Esophagus squamous epithelium (tissue), 5 donors: ENCODE data around the gene RNASE13. TPM values are rescaled to one million over a fixed set of nuclear protein-coding genes. Genes with fewer than 3 reads are reported as not detected.
"Not testable (repeated sequence)": the region's sequence is repeated elsewhere in the genome, so short reads cannot be mapped to it uniquely, and the experiment has no call there.

ENCODE experiments used
- DNase-seq: peaks from one replicate; lab custom pipeline; 2025; lab: John Stamatoyannopoulos, UW
- H3K27ac ChIP-seq, 4 donors: fragments of 200-600 bp; sonication (generic); one replicate each; pipeline ENCODE4 v1.5.1; 2016 to 2019; ENCODE audit warnings: mild to moderate bottlenecking in 1 of 4
- H3K27me3 ChIP-seq, 4 donors: fragments of 200-600 bp; sonication (generic); 1 replicate in 3 of 4; 2 replicates in 1 of 4; pipeline versions ENCODE4 v1.5.1 to v1.6.0; 2017 to 2021; ENCODE audit warnings: antibody characterized with exemption in 1 of 4
- H3K36me3 ChIP-seq, 3 donors: fragments of 200-600 bp; sonication (generic); one replicate each; pipeline ENCODE4 v1.5.1; 2016 to 2019
- H3K4me1 ChIP-seq, 3 donors: fragments of 200-600 bp; sonication (generic); one replicate each; pipeline ENCODE4 v1.5.1; 2017 to 2019
- H3K4me3 ChIP-seq, 4 donors: fragments of 200-600 bp; sonication (generic); 1 replicate in 3 of 4; 2 replicates in 1 of 4; pipeline ENCODE4 v1.5.1; 2016 to 2019; ENCODE audit warnings: mild to moderate bottlenecking in 2 of 4, moderate library complexity in 1 of 4
- H3K9me3 ChIP-seq, 3 donors: fragments of 200-600 bp; sonication (generic); one replicate each; pipeline ENCODE4 v1.5.1; 2016 to 2019
- CTCF ChIP-seq, 6 experiments: fragments of 450-650 bp in 4 of 6; fragments of 200-600 bp in 2 of 6; sonication (generic) in 2 of 6; IDR thresholded peaks; one replicate each; pipeline ENCODE4 v1.5.1; 2016 to 2019; ENCODE audit warnings: antibody characterized with exemption in 6 of 6, mild to moderate bottlenecking in 4 of 6, moderate library complexity in 4 of 6
- POLR2A ChIP-seq, 4 donors: fragments of 450-650 bp; IDR thresholded peaks; one replicate each; pipeline ENCODE4 v1.6.1; 2017; ENCODE audit warnings: antibody characterized with exemption in 4 of 4, mild to moderate bottlenecking in 4 of 4, moderate library complexity in 3 of 4
- WGBS, 2 donors: methylation state at CpG; one replicate each; pipeline ENCODE4 v1.1.5; 2018; 5-methylcytosine and 5-hydroxymethylcytosine counted together
- intact Hi-C: fragments of 100-400 bp; cut with DNase I; formaldehyde crosslinking; loops from one replicate; pipeline ENCODE4 v1.15.0; 2022
- total RNA-seq, 4 donors: library from RNA; depleted of rRNA; stranded (reverse); fragments of >200 nt; gene quantifications; one replicate each; pipeline ENCODE4 v1.1.0, GENCODE V29; 2016
- donor health status: DM: yes; HTN: yes; CAD: no.

The RNASE13 gene
- total RNA-seq, 4 donors from 2014 or later = not detected

- no peak for TF ChIP-seq POLR2A (IDR thresholded peaks at IDR 0.05)
- TF ChIP-seq CTCF (IDR thresholded peaks at IDR 0.05) = no peak
- H3K27me3 ChIP-seq = no peaks in the 10 kb centered on the region
- 48 to 56% methylated on average over 1 of the region's 1 CpG for WGBS, 2 donors
- H3K4me3 ChIP-seq = no peak overlapping the region
- no peaks in the 10 kb centered on the region for H3K9me3 ChIP-seq
- H3K36me3 ChIP-seq = no peaks in the 10 kb centered on the region
- intact Hi-C loops = loop anchor here (10.0 kb wide), 1 partner anchor 84 kb away; the partner anchor contains the start of gene ZNF219
- H3K27ac ChIP-seq = no peak overlapping the region
- DNase-seq = no peak
- peaks cover 0 to 18% (median 0%) of the 10 kb centered on the region in 3 donors for H3K4me1 ChIP-seq
Observed at GRCh38 chr14:21011136-21011535, 23.5 kb downstream of the RNASE13 start.

- H3K27ac ChIP-seq, H3K9me3 ChIP-seq, DNase-seq, H3K4me3 ChIP-seq, H3K27me3 ChIP-seq, H3K36me3 ChIP-seq: not testable (repeated sequence)
- intact Hi-C loops = loop anchor here (10.0 kb wide), 1 partner anchor 85 kb away; the partner anchor contains the start of gene ZNF219
- H3K4me1 ChIP-seq = peaks cover 0 to 12% (median 0%) of the 10 kb centered on the region in 3 donors
- WGBS, 2 donors = 82 to 83% methylated on average over 3 of the region's 3 CpGs
Observed at GRCh38 chr14:21009721-21010120, 24.9 kb downstream of the RNASE13 start.

GRCh38 chr14:21003788-21004346 is 30.7 kb downstream of the RNASE13 start:
- Histone ChIP-seq H3K27ac (no peak overlapping the region), H3K4me1 (peaks cover 7 to 26% (median 9%) of the 10 kb centered on the region in 3 donors), H3K27me3 (no peaks in the 10 kb centered on the region), H3K36me3 (no peaks in the 10 kb centered on the region), H3K9me3 (no peaks in the 10 kb centered on the region), H3K4me3 (no peak overlapping the region)
- TF ChIP-seq CTCF (IDR thresholded peaks at IDR 0.05) = no peak
- no peak for TF ChIP-seq POLR2A (IDR thresholded peaks at IDR 0.05)
- intact Hi-C loops = no loop called here
- DNase-seq = no peak
- WGBS, 2 donors = 87 to 88% methylated on average over 8 to 11 of the region's 14 CpGs

GRCh38 chr14:21001218-21001617 is 33.4 kb downstream of the RNASE13 start:
- intact Hi-C loops = no loop called here
- H3K4me3 ChIP-seq = no peak overlapping the region
- H3K9me3 ChIP-seq = no peaks in the 10 kb centered on the region
- DNase-seq = no peak
- no peaks in the 10 kb centered on the region for H3K27me3 ChIP-seq
- no peak overlapping the region for H3K27ac ChIP-seq
- H3K36me3 ChIP-seq = peaks cover 0 to 13% (median 9%) of the 10 kb centered on the region in 3 donors
- TF ChIP-seq CTCF (IDR thresholded peaks at IDR 0.05) (no peak), POLR2A (IDR thresholded peaks at IDR 0.05) (no peak)
- WGBS, 2 donors = 74 to 86% methylated on average over 4 of the region's 7 CpGs
- H3K4me1 ChIP-seq = peaks cover 9 to 52% (median 14%) of the 10 kb centered on the region in 3 donors

GRCh38 chr14:20999591-20999990 is 35.0 kb downstream of the RNASE13 start:
- Histone ChIP-seq H3K9me3 (no peaks in the 10 kb centered on the region), H3K27ac (peak overlapping the region; percentile 56 to 89 (median 77)), H3K36me3 (peaks cover 7 to 29% (median 25%) of the 10 kb centered on the region in 3 donors), H3K27me3 (no peaks in the 10 kb centered on the region), H3K4me1 (peaks cover 9 to 62% (median 14%) of the 10 kb centered on the region in 3 donors), H3K4me3 (peak overlapping the region in 1 of 4 donors; percentile 33)
- no peak for DNase-seq
- WGBS, 2 donors = 49 to 71% methylated on average over 3 to 4 of the region's 4 CpGs
- TF ChIP-seq CTCF (IDR thresholded peaks at IDR 0.05) (no peak), POLR2A (IDR thresholded peaks at IDR 0.05) (no peak)
- intact Hi-C loops = no loop called here
